ENCODE data around the gene SPDEF. TPM values are rescaled to one million over a fixed set of nuclear protein-coding genes. Genes with fewer than 3 reads are reported as not detected.

Gene SPDEF
- polyA plus RNA-seq, 3 donors = 0.05 TPM; not detected in 2

DNA sequence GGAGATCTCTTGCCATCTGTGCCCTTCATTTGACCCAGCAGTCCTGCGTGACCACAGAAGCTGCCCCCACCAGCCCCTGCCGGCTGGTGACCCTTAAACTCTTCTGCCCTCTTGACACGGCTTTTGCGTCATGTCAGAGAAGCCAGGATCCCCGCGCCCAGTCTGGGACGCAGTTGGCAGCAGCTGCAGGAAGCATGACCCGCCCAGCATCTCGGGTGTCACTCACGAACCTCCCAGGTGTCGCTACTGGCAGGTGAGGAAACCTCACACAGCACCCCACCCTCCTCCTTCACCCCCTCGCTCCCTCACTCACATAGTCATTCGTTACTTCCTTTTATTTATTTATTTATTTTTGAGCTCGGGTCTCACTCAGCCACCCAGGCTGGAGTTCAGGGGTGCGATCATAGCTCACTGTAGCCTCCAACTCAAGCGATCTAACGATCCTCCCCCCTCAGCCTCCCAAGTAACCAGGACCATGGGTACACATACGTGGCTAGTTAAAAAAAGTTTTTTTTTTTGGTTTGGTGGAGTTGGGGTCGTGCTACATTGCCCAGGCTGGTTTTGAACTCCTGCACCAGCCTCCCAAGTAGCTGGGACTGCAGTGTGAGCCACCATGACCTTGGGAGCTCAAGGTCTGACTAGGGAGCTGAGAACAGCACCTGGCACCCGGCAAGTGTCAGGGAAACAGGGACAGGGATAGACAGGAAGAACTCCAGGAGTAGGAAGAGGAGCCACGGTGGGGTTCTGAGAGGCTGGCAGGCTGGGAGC lies 14.1 kb upstream of the SPDEF start:
- TF ChIP-seq, protein P1, sequence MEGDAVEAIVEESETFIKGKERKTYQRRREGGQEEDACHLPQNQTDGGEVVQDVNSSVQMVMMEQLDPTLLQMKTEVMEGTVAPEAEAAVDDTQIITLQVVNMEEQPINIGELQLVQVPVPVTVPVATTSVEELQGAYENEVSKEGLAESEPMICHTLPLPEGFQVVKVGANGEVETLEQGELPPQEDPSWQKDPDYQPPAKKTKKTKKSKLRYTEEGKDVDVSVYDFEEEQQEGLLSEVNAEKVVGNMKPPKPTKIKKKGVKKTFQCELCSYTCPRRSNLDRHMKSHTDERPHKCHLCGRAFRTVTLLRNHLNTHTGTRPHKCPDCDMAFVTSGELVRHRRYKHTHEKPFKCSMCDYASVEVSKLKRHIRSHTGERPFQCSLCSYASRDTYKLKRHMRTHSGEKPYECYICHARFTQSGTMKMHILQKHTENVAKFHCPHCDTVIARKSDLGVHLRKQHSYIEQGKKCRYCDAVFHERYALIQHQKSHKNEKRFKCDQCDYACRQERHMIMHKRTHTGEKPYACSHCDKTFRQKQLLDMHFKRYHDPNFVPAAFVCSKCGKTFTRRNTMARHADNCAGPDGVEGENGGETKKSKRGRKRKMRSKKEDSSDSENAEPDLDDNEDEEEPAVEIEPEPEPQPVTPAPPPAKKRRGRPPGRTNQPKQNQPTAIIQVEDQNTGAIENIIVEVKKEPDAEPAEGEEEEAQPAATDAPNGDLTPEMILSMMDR (IDR thresholded peaks at IDR 0.05) = no peak
- Histone ChIP-seq H3K9ac (ENCODE audit: insufficient read depth, low read length, poor library complexity, severe bottlenecking) (no peak overlapping the region), H4K20me1 (ENCODE audit: insufficient read depth, low read length) (no peaks in the 10 kb centered on the region), H3K79me2 (ENCODE audit: insufficient read depth, low read length) (no peaks in the 10 kb centered on the region), H3K4me1 (ENCODE audit: control insufficient read depth in 1 of 2, insufficient read depth in 2 of 2, low read length in 2 of 2) (no peaks in the 10 kb centered on the region), H2AFZ (ENCODE audit: insufficient read depth, low read depth, low read length, poor library complexity, severe bottlenecking) (no peak overlapping the region), H3K27ac (ENCODE audit: low read depth in 1 of 2, low read length in 2 of 2) (no peak overlapping the region), H3K36me3 (replicated peaks in 1 of 2; ENCODE audit: control insufficient read depth in 1 of 2, insufficient read depth in 2 of 2, low read length in 2 of 2) (no peaks in the 10 kb centered on the region), H3K4me2 (replicated peaks; ENCODE audit: extremely low read depth, low read length, poor library complexity, severe bottlenecking) (no peak overlapping the region), H3K27me3 (ENCODE audit: control insufficient read depth in 2 of 2, insufficient read depth in 2 of 2, low read length in 2 of 2) (no peaks in the 10 kb centered on the region), H3K4me3 (replicated peaks in 1 of 3; ENCODE audit: low read depth in 2 of 3, low read length in 3 of 3) (no peak overlapping the region), H3K9me3 (replicated peaks in 1 of 2; ENCODE audit: control insufficient read depth in 1 of 2, insufficient read depth in 1 of 2, low read length in 2 of 2) (no peaks in the 10 kb centered on the region)
- Mint-ChIP-seq H3K4me1 (no peaks in the 10 kb centered on the region), H3K36me3 (no peaks in the 10 kb centered on the region), H3K9me3 (no peaks in the 10 kb centered on the region), H3K27ac (no peak overlapping the region), H3K4me3 (peak overlapping the region in 1 of 2 donors; percentile 48), H3K27me3 (ENCODE audit: low read depth in 3 of 3) (peaks cover 4 to 10% (median 6%) of the 10 kb centered on the region in 3 donors)
- WGBS (ENCODE audit: insufficient coverage) = 82% methylated on average over 14 of the region's 21 CpGs
- DNase-seq = no peak
- intact Hi-C loops (cut with micrococcal nuclease) = no loop called here

DNA sequence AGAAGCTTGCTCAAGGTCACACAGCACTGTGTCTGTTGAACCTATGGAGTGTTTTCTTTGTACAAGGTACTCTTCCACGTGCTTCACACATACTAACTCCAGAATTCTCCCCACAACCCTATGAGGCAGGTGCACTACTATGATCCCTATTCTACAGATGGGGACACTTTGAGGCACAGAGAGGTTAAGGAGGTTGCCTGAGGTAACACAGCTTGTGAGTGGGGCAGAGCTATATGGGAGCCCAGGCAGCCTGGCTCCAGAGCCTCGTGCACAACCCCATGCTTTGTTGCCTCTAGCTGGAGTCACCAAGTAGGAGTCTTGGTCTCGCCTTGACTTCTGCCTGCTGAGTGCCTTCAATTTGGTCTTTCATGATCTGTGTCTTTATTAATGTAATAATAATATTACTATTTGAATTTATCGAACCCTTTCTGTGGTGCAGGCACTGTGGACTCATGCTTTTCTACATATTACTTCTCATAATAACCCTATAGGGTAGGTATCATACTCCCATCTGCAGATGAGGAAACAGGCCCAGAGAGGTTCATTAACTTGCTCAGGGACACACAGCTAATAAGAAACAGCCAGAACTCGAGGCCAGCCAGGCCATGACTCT lies 13.3 kb upstream of the SPDEF start:
- no peak overlapping the region for H3K27ac Mint-ChIP-seq

More for the DNA sequence above, 13.3 kb upstream of the SPDEF start:
- Mint-ChIP-seq H3K4me3 (no peak overlapping the region), H3K9me3 (no peaks in the 10 kb centered on the region), H3K4me1 (no peaks in the 10 kb centered on the region), H3K36me3 (no peaks in the 10 kb centered on the region), H3K27me3 (ENCODE audit: low read depth in 3 of 3) (peaks cover 4 to 10% (median 5%) of the 10 kb centered on the region in 3 donors)
- H3K27ac ChIP-seq (ENCODE audit: low read depth in 1 of 2, low read length in 2 of 2) = no peak overlapping the region
- no peak overlapping the region for H3K4me2 ChIP-seq (replicated peaks; ENCODE audit: extremely low read depth, low read length, poor library complexity, severe bottlenecking)
- 75% methylated on average over 2 of the region's 5 CpGs for WGBS (ENCODE audit: insufficient coverage)
- DNase-seq = no peak
- TF ChIP-seq, protein P1 (IDR thresholded peaks at IDR 0.05) = no peak
- no peaks in the 10 kb centered on the region for H3K79me2 ChIP-seq (ENCODE audit: insufficient read depth, low read length)
- H2AFZ ChIP-seq (ENCODE audit: insufficient read depth, low read depth, low read length, poor library complexity, severe bottlenecking) = no peak overlapping the region
- no peaks in the 10 kb centered on the region for H3K9me3 ChIP-seq (replicated peaks in 1 of 2; ENCODE audit: control insufficient read depth in 1 of 2, insufficient read depth in 1 of 2, low read length in 2 of 2)
- H3K4me1 ChIP-seq (ENCODE audit: control insufficient read depth in 1 of 2, insufficient read depth in 2 of 2, low read length in 2 of 2) = no peaks in the 10 kb centered on the region
- H4K20me1 ChIP-seq (ENCODE audit: insufficient read depth, low read length) = no peaks in the 10 kb centered on the region
- H3K27me3 ChIP-seq (ENCODE audit: control insufficient read depth in 2 of 2, insufficient read depth in 2 of 2, low read length in 2 of 2) = no peaks in the 10 kb centered on the region
- no peak overlapping the region for H3K4me3 ChIP-seq (replicated peaks in 1 of 3; ENCODE audit: low read depth in 2 of 3, low read length in 3 of 3)
- intact Hi-C loops (cut with micrococcal nuclease) = no loop called here
- no peaks in the 10 kb centered on the region for H3K36me3 ChIP-seq (replicated peaks in 1 of 2; ENCODE audit: control insufficient read depth in 1 of 2, insufficient read depth in 2 of 2, low read length in 2 of 2)
- H3K9ac ChIP-seq (ENCODE audit: insufficient read depth, low read length, poor library complexity, severe bottlenecking) = no peak overlapping the region

Measured in CD14-positive monocyte (primary cell).